ENCODE measurements around the gene GKAP1.

GRCh38 chr9:83699615-83700014, 118.0 kb downstream of the GKAP1 start:
- TF ChIP-seq, protein P1, sequence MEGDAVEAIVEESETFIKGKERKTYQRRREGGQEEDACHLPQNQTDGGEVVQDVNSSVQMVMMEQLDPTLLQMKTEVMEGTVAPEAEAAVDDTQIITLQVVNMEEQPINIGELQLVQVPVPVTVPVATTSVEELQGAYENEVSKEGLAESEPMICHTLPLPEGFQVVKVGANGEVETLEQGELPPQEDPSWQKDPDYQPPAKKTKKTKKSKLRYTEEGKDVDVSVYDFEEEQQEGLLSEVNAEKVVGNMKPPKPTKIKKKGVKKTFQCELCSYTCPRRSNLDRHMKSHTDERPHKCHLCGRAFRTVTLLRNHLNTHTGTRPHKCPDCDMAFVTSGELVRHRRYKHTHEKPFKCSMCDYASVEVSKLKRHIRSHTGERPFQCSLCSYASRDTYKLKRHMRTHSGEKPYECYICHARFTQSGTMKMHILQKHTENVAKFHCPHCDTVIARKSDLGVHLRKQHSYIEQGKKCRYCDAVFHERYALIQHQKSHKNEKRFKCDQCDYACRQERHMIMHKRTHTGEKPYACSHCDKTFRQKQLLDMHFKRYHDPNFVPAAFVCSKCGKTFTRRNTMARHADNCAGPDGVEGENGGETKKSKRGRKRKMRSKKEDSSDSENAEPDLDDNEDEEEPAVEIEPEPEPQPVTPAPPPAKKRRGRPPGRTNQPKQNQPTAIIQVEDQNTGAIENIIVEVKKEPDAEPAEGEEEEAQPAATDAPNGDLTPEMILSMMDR (conservative IDR thresholded peaks at IDR 0.05 in 1 of 2, IDR thresholded peaks at IDR 0.05 in 1 of 2; ENCODE audit: extremely low read depth in 1 of 2, insufficient read depth in 1 of 2, low read depth in 1 of 2, low read length in 2 of 2): no peak
- TF ChIP-seq EZH2 (IDR thresholded peaks at IDR 0.05; ENCODE audit: borderline replicate concordance, low read length): no peak
